Suppressor macrophage (primary cell): ENCODE measurements around the gene NF2.

ENCODE experiments used
- DNase-seq, 4 experiments: peaks; one replicate each; pipeline ENCODE4 v3.0.0-alpha.2; 2020 to 2022

Gene NF2

DNA sequence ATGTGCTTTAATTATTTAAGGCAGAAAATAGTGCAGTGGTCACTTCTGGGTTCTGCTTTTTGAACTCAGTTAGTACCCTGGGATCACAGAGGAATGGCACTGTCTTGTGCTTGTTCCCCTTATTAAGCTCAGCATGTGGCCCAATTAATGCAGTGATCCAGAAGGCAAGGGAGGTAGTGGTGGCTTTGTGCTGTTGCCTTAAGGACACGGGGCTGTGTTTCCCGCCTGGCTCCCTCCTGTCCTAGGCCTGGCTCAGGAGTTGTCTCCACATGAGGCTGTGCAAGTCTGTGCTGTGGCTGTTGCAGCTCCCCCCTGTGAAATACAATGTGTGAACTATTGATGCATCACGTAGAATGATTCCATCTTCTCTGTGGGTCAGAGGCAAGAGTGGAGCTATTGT is 67.2 kb downstream of the NF2 start:
- DNase-seq, result no peak

DNA sequence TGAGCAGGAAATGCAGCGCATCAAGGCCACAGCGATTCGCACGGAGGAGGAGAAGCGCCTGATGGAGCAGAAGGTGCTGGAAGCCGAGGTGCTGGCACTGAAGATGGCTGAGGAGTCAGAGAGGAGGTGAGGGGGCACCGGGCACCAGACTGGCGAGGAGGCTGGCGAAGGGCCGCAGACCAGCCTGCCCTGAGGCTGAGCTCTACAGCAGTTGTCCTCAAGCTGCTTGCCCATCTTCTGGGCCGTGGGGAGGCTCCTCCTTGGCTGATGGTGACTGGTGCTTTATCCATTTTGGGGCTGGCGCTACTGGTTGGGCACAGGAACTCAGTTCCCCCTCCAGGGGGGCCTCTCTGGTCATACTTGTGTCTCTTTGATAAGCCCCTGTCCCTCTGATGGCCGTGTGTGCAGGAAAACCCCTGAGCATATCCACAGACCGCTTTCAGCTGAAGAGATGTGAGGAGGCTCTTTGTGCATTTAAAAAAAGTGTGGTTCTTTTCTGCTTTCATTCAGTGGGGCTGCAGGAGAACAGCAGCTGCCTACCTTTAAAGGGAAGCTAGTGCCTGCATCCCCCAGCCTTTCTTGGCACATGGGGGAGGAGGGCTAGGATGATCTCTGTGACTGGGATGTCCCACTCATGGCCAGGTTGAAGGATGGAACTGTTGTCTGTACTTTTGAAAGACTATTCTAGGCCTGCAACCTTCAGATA is 70.1 kb downstream of the NF2 start:
- no peak for DNase-seq

DNA sequence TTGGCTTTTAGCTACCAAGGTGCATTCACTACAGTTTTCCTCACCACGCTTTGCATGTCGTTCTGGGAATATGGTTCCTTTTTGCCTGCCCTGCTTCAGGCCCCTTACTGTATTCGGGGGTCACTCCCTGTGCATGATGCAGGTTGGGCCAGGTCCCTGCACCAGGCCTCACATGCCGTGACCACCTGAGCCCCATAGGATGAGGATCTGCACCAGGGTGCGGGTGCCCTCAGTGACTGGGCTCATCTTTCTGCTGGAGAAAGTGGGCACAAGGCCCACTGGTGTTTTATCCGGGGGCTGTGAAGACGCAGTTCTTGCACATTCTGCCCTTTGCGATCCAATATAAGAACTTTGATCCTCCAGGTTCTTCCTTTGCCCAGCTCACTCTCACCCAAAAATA is 70.7 kb downstream of the NF2 start:
- no peak for DNase-seq

DNA sequence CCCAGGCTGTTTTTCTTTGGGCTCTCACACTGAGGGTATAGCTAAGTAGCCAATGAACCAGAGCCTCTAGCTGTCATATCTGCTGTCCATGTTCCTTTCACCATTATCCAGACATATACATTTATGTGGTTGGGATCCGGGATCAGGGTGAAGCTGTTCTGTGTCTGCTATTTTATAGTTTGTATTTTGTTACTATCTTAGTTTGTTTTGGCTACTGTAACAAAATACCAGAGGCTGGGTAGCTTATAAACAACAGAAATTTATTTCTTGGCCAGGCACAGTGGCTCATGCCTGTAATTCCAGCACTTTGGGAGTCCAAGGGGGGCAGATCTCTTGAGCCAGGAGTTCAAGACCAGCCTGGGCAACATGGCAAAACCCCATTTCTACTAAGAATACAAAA is 75.9 kb downstream of the NF2 start:
- DNase-seq, result no peak

DNA sequence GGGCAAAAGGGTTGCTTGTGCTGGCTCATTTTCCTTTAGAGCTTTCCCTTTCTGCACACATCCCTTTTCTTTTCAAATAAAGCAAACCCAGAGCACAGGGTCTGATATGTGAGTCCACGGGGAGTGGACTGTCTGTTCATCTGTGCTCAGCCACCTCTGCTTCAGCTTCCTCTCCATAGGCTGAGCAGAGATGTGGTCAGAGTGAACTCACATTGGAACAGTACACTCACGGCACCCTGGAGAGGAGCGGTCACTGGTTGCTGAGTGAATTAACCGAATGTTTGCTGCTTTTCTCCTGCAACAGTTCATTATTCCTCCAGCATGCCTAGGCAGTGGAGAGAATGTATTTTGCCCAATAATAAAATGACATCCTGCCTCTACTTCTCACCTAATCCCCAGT is 80.1 kb downstream of the NF2 start:
- DNase-seq, result no peak

DNA sequence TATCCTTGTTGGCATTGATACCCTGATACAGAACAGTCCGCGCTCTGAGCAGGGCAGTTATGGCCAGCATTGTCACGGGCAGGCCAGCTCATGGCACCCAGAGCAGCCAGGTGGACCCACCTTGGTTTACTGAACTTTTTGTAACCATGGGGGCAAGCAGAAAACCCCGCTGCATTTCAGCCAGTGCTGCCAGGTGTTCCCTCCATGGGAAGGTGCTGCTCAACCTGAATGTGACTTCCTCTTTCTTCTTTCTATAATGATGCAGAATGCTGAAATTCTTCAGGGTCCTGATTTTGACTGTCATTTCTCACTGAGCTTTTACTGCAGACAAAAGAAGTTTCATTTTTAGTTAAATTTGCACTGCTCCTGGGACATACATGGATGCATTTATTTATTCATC is 80.8 kb downstream of the NF2 start:
- DNase-seq, result no peak

DNA sequence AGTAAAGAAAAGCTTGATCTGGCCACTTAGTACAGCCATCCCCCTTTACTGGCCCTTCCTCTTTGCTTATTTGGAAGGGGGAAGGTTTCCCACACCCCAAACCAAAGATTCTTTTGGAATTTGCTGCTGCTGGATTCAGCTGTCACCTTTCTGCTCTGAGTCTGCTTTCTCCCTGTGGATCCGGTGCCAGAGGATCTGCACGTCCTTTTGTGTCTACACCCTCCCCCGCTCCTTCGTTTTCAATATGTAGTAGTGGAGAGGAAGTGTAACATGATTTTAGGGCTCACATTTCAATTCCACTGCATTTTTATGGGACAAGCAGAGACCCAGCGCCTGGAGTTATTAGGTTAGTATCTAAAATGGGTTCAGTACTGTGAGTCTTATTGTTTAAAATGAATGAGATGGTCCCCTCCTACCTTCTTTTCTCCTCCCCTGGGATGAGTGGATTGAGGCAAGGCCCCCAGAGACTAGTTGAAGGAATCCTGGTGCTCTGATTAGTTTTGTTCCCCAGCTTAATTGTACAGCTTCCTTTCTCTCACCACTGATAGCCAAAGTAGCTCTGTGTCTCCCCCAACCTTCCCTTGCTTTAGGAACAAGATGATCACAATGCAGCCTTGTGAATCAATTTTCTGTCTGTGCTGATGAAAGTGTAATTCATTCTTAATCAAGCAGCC is 85.9 kb downstream of the NF2 start:
- DNase-seq, result no peak

DNA sequence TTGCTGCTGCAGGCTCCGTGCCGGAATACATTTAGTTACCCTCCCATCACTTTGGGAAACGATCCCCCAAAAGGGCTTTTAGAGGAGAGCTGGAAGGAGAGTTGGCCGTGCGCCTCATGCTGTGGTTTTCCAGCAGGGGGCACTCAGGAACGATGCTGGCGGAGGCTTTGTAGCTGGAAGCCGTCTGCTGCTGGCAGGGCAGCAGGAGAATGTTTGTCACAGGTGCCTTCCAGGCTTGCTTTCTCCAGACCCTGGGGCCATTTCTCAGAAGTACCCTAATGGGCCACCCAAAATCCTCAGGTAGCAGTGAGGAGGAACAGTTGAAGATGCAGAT is 86.4 kb downstream of the NF2 start:
- peak; percentile 37 to 66 (median 52) for DNase-seq

DNA sequence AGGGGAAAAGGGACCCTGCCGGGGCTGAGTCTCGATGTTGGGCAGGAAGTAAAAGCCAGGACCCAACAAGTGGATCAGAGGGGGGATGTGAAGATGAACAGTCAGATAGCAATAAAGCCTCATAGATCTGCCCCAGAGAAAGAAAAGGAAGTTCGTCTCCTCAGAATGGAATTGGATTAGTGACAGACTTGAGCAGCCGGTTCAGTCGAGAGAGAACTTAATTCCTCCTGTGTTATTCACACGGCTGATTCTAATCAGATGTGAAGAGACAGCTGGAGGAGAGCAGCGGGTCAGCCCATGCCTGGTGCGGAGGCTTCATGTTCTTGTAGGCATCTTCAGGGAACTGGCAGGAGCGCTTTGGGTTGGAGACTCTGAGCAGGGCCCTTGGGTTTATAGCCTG is 87.0 kb downstream of the NF2 start:
- no peak for DNase-seq

DNA sequence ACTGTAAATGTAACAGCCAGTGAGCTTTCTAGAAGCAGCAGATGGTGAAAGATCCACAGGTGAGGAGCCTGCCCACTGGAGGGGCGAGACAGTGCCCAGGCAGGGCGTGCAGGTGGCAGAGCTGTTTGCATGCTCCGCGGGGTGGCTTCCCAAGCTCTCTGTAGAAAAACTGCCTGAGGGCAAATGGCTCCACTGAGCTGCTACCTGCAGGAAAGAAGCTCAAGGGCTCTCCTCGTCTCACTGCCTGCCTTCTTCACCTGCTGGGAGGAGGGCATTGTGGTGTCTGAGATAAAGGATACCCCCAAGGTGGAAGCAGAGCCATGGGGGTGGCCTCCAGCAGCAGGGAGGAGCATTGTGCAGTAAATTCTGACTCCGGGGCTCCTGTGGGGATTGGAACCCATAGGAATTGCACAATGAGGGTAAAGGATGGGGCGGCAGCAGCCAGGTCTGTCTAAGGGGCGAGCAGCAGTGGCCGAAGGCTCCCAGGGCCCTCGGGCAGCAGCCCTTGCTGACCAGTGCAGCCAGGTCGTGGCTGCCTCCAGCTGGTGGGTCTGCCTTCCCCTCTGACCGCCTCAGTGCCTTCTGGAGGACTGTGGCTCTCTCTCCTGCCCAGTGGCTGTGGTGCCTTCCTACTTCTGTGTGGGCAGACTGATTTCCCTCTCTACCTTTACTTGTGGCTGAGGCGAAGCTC is 88.3 kb downstream of the NF2 start:
- no peak for DNase-seq

DNA sequence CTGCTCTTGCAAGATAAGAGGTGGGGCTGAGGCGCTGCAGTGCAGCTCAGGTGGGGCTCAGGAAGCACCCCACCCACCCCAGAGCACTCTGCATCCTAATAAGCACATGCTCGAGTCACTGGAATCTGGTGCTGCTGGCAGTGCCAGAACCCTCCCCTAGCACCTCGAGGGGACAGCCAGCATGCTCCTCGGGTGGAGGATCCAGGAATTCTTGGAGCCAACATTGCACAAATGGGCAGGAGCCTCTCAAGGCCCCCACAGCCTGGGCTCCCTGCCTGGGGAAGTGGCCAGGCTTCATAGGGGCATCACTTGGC is 88.9 kb downstream of the NF2 start:
- DNase-seq, result no peak

DNA sequence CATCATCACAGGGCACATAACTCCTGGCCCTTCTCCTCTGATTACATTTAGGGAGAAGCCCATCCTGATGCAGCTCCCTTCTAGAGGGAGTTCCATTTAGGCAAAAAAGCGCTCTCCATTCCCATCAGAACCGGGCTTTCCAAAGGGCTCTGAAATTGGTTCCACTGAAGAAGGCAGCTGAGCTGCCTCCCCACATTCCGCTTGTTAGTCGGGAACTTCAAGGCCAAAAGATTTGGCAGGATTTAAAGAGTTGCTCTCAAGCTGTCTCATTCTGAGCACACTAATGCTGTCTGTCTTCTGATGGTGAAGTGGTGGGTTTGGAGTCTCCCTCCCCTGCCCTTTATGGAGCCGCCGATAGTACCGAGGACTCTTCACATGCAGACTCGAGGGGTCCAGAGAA is 89.7 kb downstream of the NF2 start:
- DNase-seq, result no peak

DNA sequence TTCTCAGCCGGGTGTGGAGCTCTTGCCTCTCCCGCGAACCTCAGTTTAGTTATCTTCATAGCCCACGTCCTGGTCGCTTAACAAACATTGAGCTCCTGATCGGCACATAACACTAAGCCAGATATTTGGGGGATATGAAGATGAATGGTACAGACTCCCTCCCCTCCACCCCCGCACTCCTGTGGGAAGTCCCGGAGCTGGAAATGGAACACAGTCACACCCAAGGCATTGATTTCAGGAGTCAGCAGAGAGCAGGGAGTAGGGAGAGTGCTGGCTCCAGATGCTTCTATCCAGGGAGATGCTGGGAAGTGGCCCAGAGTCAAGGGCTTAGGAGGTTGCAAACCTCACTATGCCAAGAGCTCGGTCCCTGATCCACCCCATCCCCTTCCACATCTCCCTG is 90.2 kb downstream of the NF2 start:
- DNase-seq, result no peak

DNA sequence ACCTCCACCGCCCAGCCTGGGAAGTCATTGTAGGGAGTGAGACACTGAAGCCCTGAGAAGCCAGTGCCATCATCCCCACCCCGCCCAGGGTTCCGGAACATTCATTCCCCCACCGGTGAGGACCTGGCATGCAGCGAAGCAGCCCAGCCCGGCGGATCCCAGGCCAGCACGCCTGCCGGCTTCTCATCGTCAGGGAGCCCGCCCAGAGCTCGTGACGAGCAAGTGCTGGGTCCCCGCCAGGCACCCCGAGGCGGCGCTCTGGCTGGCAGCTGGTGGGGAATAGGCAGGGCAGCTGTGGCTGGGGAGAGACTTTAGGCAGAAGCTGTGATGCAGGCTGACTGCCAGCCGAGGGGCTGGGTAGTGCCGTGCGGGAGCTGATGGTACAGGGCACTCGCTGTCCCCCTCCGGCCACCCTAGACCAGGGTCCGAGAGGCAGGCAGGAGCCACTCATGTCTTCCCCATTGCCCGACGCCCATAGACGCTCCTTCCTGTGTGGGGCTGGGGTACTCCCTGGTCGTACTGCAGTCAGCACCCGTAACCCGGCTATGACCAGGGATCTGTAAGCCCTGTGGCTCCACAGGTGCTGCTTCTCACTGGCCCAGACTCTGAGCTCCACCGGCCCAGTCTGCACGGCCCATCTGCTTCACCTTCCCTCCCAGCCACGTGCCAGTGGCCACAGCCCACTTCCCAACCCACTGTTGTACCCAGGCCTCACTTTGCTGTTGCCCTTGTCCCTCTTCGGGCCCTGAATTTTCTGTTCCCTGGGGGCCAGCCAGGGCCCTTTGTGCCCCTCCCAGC is 91.9 kb downstream of the NF2 start:
- no peak for DNase-seq

DNA sequence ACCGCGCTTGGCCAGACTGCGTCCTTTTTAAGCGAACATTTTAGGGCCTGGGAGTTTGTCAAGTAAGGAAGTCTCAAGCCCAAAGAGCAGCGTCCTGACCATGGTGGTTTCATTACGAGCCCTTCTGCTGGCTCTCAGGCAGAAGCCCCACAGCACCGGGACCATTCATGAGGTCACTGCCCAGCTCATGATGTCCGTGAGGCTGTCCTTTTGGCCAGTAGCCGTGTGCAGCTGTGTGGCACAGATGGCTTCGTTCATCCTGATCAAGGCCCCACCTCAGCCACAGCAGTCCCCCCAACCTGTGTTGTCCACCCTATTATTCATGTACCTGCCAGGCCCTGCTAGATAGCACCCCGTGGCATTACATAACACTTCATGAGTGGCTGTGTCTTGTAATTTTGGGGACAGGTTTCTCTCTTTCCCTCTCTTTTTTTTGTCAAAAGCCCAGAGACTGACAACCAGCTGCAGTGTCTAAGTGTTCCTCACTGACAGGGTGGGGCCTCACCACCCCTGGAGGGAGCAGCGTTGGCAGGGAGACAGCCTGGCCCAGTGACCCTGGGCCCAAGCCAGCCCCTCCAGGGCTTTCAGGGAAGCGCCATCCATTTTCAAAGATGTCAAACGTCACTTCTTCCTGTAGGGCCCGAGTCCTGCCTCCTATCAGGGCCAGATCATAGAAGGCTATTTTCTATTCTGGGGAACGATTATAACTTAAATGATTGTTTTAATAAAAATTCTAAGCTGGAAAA is 94.6 kb downstream of the NF2 start:
- DNase-seq, result no peak

DNA sequence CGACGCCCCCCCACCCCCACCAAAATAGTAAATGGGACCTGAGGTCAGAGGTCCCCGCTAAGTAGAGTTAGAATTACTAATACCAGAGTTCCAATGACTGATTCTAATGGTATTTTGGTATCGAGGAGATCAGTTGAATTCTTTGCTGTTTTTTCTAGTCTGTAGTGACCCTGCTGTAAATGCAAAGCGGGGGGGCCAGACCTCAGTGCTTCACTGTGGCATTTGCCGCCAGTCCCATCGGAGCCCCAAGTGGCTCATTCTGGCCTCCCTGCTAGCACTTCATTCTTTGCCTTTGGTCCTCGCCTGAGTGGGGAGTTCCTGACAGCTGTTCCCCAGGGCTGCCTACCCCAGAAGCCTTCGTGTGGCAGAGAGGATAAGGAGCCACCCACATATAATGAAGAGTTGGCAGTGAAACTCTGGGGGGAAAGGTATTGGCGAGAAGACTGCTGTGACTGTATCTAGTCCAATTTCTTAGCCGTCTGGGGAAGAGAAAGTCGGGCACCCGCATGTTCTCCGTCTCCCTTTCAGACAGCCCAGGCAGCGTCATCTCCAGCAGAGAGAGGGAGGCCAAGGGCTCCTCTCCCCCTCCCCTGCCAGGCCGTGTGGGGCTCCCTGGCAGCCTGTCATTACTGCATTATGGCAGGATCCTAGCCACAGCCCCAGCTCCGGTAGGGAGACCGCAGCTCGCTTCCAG is 96.9 kb downstream of the NF2 start:
- no peak for DNase-seq

DNA sequence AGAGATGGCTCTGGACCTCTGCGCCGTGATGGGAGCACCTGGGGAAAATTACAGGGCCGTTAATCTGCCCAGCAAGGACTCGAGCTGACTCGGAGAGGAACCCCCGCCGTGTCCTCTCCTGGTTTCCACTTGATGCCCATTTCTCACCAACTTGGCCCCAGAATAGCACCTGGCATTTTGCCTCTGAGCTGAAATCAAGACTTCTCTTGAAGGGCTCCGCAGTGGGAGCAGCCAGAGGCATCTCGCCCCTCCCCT is 97.4 kb downstream of the NF2 start:
- DNase-seq, result no peak

DNA sequence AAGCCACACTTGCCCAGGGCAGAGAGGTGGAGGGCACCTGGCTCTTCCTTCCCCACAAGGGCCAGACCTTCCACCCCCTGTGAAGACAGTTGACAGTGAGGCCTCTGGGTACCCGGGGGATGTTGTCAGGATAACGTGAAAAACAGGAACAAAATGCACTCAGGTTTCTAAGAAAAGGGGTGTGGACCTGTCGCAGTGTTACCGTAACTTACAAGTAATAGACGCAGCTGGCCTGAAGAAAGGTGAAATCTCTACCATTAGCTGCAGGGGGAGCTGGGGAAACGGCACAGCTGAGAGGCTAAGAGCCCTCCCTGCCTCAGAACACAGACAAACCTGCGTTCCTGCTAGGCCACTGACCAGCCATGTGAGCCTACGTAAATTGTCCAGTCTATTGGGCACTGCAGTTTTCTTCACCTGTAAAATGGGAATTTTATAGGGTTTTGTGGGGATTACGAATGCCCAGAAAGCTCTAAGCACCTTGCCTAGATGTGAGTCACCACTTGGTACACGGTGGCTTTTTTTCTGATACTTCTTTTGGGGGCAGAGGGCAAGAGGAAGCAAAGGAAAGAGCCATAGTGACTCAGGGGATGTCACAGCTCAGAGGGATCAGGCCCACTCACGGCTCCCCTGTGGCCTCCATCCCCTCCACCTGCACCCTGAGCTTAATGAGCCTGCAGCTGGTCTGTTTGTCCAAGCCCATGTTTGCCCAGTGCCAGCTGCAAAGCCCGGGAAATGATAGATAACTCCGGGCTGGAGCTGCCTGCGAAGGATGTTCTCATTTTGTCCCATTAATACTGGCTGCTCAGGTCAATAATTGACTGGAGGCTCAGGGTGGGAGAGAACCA is 97.9 kb downstream of the NF2 start:
- DNase-seq, result no peak

DNA sequence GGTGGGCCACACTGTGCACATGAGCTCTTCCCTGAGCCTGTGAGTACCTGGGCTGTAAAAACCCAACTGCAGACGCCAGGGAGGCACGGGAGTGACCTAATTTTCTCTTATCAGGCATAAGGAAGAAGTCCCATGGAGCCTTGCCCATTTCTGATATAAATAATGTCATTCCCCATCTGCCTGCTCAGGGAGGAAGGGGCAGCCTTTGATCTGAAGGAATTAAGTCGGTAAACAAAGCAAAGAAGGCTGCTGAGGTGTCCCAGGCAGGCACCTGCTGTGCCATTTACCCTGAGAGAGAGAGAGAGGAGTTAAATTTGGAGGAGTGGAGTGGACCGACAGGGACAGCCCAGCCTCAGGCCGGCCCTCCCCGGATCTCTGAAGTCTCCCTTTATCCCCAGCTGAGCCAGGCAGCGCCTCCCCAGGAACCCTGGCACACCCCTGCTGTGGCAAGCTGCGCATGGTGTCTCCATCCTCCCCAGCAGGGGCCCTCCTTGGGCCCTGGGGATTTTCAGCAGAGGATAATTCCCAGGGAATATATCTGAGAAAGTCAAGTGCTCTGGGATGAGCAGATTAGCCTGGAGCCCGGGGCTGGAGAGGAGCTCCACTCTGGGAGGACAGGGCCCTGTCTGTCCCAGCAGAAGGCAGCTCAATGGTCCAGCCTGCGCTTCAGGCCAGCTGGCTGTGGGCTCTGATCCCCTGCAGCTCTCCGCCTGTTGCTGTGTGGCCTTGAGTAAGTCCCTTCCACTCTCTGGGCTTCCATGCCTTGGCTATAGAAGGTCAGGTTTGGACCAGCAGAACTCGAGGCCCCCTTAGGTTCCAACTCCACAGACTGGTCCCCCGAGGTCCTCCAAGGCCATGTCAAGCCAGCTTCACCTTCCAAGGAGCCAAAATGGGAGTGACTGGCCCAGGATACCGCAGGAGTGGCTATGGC is 98.8 kb downstream of the NF2 start:
- DNase-seq, result no peak

DNA sequence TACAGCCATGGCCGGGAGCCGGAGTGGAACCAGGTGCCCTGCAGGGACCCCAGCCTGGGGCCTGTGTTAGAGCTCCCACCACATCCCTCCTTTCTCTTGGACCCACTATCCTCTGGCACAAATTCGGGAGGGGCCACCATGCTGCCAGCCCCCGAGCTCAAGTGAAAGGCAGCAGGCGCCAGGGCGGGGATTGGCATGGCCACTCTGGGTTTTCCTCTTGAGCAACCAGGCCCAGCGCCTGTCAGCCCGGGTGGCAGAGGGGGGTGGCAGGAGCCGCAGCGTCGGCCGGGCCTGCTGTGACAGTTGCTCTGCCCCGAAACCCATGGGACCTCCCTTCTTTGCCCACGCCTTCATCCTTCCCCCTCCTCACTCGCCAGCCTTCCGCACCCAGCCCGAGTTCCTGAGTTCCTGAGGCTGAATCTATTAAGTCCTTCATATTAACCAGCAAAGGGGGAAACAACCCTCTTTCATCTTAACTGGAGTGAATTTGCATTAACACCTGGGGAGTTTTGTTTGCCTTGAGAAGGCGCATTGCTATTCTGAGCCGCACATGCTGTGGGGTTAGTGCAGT is 99.6 kb downstream of the NF2 start:
- peak in 3 of 4 experiments; percentile 13 to 34 (median 13) for DNase-seq
